Kidney glomerular epithelial cell (primary cell): Measurements from ENCODE around the gene OPRL1.
A peak's percentile ranks its signal among the peaks of the same experiment; 100 is the strongest.

ENCODE experiments used
- DNase-seq: peaks from one replicate; lab custom pipeline; 2025; lab: John Stamatoyannopoulos, UW

The OPRL1 gene

DNA sequence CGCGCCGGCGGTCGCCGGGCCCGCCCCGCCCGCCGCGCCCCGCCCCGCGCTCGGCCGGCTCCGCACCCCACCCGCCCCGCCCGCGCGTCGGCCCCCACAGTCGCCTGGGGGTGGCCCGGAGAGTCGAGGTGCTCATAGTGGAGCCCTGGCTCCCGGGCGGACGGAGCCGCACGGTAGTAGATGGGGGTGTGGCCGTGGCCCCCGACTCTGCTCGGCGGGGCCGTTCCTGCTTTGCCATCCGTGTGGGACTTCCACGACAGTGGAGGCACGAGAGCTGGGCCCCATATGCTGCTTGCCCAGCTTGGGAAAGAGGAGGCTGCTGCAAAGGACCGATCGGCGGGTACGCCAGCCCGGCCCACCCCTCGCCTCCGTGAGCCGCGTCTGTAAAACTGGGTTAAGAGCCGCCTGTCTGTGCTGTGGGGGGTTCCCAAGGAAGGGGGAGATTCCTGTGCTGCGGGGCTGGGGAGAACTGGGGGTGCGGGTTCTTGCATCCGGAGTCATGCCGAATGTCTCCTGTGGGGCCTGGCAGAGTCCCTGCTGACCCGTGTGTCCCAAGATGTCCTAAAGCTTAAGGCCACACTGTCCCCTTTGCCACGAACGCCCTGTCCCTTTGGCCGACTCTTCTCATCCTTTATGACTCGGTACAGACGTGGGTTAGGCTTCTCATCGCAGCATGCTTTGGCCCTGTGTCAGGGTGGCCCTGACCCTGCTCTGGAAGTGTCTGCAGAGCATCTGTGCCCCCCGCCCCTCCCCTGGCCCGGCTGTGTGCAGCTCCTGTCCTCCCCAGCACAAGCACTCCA lies at the start of gene OPRL1:
Gene OPRL1 (plus strand): TSS at position 70 of the 800 bp plus-strand sequence. CDS start 12,639 bp downstream, outside the sequence.
- DNase-seq = no peak

DNA sequence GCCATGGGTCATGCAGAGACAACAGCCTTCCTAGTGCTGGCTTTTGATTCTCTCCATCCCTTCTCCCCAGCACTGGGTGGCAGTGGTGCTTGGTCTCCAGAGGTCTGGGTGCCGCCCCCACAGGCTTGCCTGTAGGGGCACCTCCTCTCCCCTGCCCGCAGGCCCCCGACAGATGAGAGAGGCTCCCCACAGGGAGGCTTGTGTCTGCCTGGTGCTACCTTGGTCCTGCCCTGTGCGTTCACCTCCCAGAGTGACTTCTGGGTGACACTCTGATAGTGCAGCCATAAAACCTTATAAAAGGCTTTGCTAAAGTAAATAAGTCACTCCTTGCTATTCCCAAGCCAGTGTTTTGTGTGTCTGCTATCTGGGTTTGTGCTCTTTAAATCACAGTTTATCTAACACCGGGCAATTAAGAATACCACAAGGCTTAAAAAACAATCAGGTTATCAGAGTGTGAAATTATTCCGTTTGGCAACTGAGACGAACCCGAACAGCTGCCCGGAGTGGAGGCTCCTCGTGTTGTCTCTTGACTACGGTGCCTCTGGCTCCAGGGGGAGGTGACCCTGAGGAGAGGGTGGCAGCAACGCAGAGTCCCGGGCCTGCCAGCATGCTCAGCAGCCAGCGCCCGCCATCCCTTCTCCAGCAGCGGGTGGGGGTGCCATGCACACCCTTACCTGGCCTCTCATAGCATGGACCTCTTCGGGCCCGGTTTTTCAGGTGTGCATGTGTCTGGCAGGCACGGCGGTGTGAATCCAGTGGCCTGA lies 49.3 kb upstream of the OPRL1 start:
- DNase-seq = no peak

DNA sequence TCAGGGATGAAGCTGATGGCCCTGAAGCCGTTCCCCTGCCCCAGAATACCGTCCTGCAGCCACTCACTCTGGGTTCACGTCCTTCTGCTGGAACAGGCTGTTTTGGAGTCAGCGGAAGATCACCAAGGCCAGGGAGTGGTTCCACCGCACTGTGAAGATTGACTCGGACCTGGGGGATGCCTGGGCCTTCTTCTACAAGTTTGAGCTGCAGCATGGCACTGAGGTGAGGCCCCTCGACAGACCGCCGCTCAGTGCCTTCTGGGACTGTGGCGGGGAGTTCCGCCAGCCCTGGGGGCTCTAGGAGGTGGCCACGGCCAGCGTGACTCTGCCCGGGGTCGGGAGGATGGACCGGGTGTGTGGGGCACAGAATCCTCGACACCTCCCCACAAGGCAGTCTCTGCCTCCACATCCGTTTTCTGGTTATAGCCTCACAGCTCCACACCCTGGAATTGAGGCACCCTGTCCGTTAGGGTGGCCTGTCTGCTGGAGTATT lies 48.0 kb upstream of the OPRL1 start:
- no peak for DNase-seq

DNA sequence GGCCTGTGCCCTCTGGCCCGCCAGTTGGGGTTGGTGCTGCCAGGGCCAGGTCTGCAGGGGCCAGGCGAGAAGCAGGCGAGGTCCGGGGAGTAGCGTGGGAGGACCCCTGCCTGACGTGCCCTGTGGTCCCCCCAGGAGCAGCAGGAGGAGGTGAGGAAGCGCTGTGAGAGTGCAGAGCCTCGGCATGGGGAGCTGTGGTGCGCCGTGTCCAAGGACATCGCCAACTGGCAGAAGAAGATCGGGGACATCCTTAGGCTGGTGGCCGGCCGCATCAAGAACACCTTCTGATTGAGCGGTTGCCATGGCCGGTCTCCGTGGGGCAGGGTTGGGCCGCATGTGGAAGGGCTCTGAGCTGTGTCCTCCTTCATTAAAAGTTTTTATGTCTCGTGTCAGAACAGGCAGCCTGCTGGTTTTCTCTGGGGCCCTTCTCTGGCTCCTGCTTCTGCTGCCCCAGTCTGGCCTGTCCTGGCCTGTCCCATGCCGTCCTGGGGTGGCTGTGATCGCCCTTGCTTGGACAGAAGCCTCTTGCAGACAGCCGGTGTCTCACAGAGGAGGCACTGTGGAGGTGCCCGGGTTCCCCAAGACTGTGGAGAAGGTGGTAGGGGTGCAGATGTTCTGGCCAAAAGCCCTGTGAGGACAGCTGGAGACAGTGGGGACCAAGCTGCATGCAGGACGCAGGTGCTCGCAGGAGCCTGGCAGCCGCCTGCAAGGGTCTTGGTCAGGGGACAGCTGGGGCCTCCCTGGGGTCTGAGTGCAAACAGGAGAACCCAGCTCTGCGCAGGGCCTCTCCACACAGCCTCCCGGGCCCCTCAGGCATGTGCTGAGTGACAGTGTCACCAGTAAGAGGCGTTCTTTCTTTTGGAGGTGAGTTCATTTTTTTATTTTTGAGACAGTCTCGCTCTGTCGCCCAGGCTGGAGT lies 46.9 kb upstream of the OPRL1 start:
- DNase-seq = no peak

DNA sequence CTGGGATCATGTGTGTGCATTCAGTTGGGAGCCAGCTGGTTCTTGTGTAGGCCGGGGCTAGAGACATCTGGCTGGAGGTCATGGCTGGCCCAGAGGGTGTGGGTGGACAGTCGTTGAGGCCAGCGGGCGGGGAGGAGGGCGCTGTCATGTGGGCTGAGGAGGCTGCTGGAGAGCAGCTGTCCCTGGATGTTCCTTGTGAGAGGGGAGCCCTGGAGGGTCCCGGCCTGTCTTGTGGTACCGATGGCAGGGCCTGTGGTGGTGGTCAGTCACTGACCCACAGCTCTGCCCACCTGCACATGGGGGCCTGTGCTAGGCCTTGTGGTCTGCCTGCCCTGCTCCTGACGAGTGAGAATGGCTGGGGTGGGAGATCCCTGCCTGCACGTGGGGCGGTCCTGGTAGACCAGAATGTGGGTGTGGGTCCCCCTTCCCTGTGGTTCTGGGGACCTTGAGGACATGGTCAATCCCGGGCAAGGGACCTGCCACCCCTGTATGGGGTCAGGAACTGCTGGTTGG lies 45.8 kb upstream of the OPRL1 start:
- no peak for DNase-seq

DNA sequence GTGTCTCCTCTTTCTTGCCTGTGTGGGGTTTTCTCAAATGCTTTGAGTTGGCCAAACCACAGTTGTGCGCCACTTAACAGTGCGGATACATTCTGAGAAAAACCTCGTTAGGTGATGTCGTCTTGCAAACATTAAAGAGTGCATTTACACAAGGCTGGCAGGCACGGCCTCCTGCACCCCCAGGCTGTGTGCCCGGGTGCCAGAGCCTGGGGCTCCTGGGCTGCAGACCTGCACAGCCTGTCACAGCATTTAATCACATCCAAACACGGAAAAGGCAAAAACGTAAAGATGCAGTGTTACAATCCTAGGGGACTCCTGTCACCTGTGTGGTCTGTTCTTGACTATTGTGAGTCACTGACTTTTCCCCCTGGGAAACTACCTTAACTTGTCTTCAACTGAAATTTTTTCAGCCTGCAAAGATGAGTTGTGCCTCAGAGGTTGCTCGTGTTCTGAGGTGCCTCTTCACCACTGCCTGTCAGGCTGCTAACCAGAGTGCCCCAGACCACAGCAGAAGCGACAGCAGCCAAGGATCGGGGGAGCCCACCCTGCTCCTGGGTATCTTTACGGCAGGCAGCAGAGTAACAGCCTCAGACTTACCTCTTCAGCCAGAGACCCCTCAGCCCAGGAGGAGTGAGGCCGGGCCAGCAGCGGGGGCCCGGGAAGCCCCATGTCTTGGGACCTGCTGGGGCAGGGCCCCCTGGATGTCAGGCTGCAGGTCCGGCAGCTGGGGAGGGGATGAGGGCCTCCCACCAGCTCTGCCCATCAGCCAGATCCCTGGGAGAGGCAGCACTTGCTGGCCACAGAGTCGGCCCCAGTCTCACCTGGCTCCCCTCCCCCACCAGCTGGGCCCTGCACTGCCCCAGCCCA lies 44.6 kb upstream of the OPRL1 start:
- DNase-seq = no peak

DNA sequence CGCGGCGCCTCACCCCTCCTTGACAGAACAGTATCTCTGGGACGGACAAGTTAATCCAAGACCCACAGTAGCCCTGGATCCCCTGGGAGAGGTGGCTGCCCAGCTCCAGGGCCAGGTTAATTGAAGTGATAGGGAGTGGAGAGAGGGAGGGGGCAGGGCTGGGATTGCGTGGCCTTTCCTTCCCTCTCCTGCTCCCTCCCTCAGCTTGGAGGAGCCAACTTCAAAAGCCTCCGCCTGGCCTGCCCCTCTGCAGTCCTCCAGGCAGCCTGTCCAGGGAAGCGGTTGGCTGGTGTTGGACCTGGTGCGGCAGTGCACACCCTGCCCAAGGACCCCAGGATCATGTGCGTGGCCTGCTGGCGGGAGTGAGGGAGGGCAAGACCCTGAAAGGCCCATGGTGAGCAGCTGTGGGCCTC lies 43.9 kb upstream of the OPRL1 start, which contains the start of gene C20orf204:
Gene C20orf204 (plus strand): TSS at position 250 of the 413 bp plus-strand sequence. CDS start 142 bp downstream, at position 392.
- DNase-seq = no peak

DNA sequence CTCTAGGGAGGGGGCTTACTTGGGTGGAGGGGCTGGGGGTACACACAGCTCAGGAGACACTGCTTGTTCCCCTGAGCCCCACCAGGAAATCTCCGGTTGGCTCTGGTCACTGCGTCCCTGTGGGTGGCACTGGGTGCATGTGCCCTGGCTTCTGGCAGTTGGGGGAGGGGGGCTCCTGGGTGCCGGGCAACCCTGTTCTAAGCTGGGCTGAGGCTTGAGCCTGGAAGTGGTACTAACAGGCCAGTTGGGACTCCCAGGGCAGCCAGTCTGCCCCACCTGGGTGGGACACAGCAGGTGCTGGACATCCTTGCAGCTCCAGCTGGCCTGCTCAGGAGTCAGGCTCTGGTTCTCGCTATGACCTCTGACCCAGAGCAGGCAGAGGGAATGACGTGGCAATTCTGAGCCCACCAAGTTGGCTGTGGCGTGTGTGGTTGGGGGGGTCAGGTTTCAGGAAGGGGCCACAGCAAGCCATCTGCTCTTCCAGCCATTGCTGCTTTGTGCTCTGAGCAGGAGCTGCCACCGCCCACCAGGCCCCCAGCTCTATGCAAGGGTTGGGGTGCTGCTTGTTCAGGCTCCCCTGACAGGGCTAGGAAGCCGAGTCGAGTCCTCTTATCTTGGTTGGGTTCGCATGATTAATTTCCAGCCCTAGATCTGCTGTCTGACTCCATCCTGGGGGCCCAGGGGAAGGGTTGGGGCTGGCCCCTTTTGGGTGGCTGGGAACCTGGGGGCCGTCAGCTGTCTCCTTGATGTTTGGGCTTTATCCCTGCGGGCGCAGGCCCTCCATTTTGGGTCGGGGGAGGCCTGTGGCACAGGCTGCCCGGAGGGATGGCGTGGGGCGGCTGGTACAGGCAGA lies 43.3 kb upstream of the OPRL1 start:
- no peak for DNase-seq

DNA sequence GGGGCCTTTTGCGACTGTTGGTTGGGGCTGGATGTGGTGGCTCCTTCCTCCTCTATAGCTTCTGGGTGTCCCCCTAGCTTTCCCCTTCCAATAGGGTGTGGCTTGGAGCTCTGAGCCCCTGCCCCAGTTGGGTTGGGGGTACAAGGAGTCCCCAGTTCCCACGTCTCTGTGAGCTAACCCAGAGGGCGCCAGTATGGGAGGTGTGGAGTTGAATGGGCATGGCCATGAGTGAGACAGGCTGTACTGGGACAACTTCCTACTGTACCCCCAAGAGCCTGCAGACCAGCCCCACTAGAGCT lies 42.7 kb upstream of the OPRL1 start:
- DNase-seq = no peak

DNA sequence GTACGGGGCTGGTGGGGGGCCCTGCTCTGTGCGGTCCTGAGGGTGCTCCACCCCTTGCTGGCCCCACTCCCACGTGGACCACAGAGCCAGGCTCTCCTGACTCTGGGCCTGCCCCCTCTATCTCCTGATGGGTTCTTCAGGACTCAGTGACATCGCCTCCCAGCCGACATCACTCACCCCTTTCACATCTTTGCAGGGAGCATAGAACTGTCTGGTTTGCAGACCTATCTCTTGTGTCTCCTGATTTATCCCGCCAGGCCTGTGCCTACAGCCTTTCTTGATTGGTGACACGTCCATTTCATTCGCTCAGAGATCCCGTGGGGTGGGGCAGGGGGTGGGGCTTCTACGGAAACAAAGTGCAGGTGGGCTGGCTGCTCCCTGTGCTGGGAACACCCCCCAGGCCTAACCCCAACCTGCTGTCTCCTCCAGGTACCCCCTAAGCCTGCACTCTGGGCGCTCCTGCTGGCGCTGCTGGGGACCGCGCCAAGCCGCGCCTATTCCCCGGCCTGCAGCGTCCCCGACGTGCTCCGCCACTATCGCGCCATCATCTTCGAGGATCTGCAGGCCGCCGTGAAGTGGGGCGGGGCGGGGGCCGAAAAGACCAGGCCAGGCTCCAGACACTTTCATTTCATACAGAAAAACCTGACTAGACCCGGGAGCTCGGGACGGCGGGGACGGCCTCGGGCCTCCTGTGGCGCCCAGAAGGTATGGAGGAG lies 42.2 kb upstream of the OPRL1 start:
- no peak for DNase-seq

DNA sequence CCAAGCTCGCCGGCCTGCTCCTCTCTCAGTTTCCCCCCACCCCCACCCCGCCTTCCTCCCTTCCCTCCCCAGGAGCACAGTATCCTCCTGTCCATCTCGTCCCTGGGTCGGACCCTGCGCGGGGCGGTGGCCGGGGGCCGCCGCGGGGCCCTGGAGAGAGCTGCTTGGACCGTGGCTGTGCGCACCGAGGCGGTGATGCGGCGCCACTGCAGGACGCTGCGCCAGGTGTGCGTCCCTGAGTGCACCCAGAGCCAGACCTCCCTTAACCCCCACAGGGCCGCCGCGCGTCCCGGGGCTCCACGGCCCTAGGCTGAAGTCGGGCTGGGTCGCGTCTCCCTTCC lies 41.7 kb upstream of the OPRL1 start:
- DNase-seq = no peak

DNA sequence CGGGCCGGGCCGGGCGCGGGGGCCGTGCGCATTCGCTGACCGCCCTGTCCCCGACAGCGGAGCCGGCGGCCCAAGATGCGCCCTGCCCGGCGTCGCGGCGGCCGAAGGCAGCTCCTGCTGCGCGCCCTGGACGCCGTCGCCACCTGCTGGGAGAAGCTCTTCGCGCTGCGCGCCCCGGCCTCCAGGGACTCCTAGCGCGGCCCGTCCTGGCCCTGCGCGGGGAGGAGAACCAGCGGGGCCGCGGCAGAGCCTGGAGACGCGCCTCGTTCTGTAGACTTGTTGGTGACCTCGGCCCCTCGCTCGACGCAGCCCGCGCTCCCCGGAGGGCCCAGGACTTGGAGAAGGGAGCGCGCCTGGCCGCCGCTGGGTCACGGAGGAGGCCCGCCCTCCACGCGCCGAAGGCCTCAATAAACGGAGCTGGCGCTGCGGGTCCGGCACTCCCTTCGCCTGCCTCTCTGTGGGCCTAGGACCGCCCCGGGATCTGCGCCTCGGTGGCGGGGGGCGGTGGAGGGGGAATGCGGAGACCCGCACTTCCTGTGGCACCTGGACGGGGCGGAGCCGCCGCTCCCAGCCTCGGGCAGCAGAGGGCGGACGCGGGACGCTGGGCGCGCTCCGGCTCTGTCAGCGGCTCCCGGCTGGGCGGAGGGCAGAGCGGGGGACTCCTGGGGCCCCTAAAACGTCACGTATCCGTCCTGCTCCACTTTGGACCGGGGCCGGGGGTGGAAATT lies 41.2 kb upstream of the OPRL1 start:
- DNase-seq = peak; percentile 41

DNA sequence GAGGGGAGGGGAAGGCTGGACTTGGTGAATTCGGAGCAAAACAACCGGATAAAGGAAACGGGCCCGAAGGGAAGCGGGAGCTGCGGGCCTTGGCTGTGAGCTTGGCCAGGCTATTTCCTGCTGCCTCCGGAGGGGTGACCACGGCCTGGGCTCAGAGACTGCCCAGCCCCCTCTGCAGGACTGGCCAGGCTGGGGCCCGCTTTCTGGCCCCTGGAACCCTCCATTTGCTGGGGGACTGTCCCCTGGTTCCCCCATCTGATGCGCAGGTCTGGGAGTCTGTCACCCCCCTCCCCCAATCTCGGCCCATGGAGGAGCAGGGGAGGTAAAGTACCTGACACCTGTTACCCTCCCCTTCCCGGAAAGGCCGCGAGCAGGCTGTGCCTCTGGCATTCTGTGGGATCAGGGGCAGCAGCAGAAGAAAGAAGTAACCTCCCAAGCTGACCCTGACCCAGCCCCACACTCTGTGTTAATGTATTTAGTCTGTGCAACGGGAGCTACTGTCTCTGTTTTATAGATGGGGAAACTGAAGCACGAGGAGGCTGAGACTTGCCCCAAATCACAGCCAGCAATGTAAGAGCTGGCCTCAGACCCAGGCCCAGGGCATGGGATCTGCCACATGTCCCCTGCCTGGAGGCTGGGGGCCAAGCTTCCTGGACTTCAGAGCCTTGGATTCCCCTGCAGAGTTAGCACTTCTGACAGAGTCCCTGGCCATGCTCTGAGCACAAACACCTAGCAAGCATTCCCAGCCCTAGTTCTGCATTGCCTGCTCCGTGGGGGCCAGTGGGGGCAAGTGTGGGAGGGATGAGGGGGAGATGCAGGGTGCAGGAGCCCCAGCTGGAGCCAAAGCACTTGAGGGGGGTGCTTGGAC lies 40.4 kb upstream of the OPRL1 start:
- no peak for DNase-seq

DNA sequence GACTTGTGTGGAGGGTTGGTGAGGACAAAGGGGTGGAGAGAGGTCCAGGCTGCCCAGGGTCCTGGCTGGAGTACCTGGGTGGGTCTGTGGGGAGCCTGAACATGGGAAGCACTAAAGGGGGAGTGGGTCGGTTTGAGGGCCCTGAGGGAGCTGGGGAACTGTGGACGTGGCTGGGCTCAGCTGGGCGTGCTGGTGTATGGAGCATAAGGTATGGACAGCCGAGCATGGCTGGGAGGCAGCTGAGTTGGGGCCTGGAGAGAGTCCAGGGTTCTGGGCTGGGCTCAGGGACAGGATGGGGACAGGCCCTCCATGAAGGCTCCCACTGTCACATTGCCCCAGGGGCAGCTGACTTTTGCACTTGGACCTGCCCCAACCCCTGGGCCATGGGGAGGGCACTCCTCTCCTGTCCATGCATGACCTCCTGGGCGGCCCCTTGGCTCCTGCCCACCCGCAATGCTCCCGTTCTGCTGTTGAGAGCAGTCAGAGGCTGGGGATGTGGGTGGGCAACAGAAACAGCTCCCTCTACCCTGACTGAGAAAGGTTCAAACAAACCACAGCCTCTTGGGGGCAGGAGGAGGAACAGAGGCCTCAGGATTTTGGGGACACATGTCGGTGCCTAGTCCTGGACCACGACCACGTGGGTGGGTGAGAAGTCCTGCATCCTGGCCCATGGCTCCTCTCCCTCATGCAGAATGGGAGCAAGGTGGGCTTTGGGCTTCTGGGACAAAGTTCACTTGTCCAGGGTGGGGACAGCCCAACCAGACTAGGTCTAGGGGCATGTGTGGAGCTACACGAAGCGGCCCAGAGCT lies 39.4 kb upstream of the OPRL1 start:
- no peak for DNase-seq

DNA sequence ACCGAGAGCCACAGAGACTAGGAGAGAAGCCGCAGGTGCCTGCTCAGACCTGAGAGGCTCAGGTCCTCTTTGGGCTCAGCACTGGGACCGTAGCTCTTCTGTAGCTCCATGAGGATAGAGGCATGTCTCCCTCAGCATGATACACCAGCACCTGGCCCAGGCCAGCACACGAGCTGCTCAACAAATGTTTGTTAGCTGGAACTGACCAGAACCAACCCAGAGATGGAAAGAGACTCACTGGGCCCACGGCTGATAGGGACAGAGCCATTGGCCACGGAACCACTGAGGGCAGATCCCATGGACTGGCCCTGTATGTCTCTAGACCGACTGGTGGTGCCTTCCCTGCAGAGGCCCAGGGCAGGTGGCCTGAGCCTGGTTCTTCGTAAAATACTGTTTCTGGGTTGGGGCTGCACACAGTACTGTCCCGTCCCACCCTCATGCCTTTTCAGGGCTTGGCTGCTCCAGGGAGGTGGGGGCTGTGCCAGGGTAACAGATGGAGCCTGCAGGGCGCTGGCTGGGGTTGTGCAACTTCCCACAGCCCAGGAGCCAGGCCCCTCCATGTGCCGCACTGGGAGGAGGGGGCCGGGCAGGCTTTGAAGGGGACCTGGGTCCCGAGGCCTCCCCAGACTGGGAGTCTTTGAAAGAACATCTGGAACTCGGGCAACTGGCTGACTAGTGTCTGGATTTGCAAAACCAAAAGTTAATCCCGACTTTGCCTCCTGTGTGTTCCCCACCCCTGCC lies 38.7 kb upstream of the OPRL1 start:
- no peak for DNase-seq

DNA sequence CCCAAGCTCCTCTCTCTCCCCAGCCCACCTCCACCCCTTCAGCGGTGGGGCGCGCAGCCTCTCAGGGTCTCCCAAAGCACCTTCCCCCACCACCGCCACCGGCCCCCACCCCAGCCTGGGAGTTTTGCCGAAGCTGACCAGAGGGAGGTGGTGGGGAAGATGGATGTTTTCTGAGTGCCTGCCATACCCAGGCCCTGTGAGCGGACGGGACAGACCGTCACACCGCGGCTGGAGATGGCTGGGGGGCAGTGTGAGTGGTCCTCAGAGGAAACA lies 38.2 kb upstream of the OPRL1 start:
- DNase-seq = no peak
